ENCODE measurements around the gene PRUNE2.

The PRUNE2 gene

DNA sequence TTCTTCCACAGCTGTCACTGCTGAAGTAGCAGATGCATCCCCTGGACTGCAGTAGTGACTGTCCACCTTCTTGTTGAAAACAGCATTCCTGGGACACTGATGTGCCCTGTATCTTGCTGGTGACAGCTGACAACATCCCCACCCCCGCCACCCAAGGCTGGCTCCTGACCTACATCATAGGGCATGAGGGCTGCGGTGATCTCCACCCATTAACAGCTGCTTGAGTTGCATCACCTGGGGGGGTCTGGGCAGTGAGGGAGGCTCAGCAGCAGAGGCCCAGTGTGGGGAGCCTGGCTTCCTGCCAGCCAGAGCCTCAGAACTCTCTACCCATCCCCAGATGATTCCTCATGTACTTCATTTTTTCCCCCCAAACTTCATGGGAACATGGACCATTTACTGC lies 4.1 kb downstream of the PRUNE2 start:
- no peak for DNase-seq

DNA sequence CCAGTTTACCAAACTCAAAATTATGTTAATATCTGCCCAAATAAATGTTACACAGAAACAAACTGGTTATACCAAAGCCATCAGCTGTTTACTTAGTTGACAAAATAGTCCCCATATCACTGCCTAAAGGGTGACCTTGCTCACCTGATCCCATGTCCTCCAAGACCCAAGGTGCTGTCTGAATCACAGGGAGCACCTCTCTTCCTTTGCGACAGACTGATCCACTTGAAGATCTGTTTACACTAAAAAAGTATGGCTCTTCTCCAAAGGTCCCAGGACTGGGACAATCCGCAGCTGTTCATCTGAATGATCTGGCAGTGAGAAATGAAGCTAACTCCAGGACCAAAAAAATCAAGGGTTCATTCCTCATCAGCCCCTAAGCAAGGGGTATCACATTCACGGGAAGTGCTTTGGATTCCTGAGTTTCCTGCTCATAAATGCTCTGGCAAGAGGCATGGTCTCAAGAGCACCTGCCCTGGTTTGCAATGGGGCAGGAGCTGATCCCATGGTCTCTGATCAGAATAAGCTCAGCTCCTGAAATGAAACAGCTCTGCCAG lies 5.0 kb downstream of the PRUNE2 start:
- no peak for DNase-seq

DNA sequence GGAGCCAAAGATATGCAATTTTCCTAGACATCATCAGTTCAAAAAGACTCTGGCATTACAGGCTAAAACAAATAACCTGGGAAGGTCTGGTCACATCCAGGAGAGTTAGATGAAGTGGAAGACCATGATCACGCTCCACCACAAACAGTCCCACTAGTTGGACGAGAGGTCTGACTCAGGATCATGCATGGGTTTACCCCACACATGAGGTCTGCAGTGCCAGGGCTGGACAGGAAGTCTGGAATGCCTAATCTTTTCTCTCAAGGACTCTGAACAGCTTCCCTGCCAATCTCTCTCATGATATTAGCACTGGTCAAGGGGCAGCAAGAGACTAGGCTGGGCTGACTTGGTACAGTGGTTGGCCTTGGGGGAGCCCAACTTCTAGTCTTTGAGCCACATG lies 7.1 kb downstream of the PRUNE2 start:
- DNase-seq: no peak

DNA sequence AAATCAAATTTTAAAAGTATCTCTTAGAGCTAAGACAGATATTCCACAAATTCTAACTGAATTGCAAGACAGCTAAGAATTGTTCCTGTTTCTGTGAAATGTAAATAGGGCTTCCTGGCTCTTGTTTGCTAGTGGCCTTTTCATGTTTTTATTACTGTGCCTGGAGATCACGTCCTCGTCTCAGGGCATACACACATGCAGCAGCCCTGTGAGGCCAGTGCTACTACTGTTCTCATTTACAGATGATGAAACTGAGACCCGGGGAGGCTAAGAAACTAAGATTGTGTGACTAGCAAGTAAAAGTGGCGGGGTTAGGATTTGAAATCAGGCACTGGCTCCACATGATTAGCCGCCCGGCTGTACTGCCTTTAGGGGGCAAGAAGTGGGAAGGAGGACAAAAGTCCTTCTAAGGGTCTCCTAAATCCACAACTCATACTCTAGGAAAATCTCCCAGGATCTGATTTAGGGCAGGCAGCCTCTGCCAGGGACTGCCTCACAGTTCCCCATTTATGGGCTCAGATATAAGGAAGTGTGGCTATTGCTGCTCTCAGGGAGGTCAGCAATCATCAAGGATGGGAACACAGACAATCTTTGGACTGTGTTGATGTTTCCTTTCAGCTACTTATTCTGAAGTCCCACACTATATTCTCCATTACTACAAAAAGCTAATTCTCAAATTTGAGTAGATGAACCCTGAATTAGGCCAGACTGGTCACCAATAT lies 7.9 kb downstream of the PRUNE2 start:
- DNase-seq: no peak

DNA sequence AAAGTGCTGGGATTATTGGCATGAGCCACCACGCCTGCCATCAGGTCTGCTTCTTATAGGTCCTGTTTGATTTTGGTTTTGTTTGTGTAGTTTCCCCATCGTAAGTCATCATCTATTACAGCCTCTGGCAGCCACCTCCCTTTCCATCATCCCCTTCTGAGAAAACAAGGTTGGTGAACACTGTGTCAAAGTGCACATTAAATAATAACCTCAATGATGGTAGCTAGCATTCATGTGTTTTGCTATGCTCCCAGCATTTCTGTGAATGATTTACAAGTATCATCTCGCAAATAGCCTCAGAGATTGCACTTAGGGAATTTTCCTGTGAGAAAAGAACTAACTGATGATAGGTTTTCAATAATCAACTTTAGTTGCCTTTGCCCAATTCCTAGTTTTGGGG lies 9.9 kb downstream of the PRUNE2 start:
- no peak for DNase-seq

DNA sequence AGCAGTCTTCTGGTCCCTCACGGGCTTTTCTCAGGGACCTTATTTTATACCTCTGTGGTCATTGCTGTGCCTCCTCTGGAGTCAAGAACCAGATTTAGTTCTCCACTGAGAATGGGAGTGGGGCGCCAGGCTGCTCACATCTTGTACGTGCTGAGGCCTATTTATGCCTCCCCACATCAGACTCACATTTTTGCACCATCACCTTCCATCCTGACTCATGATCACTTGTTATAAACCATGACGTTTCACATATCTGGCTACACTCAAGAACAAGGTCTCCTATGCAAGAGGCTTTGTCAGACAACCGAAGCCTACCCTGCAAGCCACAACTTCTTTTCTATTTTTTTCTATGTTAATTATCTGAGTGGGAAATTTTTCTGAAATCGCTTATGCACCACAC lies 10.7 kb downstream of the PRUNE2 start:
- DNase-seq: no peak

DNA sequence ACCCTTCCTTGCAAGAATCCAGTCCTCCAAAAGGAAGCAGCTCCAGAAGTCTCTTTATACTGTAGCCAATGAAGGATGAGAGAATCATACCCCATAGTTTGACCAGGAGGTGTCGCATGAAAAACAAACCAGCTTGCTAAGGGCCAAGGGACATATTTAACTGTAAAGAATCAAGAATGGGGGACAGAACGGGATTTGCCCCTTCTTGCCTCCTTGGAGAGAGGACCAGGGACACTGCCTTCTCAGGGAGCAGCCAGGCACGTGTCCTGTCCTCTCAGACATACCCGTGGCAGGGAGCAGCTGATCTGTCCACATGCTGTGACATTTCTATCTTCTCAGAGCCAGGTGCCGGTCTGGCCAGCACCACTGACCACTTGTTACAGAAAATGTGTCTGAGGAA lies 11.7 kb downstream of the PRUNE2 start:
- no peak for DNase-seq

DNA sequence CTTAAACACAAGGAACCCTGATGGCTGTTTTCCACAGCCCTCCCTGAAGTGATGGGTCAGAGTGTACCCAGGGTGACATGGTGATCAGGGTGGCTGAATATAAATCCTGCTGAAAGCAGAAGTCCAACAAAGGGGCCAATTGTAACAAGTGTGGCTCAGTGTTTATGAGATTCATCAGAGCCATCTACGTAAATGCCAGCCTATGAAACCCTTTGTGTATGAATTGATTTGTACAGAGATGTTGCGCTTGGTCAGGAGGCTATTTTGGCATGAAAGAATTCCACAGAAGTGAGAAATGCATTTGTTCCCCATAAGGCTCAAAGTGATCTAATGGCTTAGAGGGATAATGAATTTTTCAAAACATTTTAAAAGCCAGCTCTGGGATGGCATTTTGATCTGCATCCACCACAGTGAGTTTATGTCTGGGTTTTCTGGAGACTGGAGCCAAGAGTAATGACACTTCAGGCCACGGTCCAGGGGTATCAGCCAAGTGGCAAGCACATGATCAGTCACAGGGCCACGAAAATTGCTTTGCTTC lies 12.4 kb downstream of the PRUNE2 start:
- DNase-seq: no peak

DNA sequence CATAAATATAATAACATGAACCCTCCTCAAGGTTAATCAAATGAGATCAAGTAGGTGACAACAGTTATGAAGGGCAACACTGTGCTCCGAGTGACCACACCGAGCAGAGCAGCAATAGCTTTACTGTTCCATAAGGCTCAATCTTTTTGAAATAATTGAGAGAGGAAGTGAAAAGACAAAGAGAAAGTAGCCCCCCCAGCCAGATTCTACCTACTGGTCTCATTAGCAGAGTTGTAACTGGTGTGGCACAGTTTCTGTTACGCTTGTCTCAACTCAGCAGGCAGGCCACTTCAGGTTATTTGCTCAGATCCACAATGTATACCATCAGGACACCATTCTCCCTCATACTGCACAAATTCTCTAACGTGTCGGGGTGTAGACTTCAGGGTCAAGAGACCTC lies 14.0 kb downstream of the PRUNE2 start:
- no peak for DNase-seq

DNA sequence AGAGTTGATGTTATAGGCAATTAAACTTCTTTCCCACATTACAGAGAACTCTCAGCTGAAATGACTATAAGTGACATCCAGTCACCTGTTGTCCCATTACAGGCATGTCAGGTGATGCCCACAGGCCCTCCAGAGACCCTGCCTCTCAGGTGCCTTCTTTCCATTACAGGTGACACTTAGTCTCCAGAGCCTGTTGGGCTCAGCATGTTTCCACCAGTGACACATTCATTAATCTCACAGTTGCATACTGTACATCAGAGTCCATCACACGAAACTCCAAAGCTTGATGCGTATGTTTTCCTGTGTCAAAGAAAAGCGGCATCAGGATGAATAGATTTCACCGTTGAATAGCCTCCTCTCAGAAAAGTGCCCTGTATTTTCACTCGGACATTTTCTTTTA lies 14.6 kb downstream of the PRUNE2 start:
- DNase-seq: no peak

DNA sequence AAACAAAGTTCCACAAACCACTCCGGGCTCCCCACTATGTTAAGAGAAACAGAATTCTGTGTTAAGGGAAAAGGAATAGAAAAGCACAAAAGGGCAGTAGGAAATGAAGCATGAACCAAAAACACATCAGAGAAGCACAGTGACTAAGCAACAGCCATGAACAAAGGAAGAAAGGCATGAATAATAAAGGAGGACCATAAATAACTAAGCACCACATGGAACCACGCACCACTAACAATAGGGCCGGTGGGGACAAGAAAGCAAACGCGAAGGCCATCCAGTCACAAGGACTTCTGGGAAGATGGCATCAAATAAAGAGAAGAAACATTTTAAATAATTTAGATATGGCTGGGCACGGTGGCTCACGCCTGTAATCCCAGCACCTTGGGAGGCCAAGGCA lies 18.0 kb downstream of the PRUNE2 start:
- DNase-seq: no peak

DNA sequence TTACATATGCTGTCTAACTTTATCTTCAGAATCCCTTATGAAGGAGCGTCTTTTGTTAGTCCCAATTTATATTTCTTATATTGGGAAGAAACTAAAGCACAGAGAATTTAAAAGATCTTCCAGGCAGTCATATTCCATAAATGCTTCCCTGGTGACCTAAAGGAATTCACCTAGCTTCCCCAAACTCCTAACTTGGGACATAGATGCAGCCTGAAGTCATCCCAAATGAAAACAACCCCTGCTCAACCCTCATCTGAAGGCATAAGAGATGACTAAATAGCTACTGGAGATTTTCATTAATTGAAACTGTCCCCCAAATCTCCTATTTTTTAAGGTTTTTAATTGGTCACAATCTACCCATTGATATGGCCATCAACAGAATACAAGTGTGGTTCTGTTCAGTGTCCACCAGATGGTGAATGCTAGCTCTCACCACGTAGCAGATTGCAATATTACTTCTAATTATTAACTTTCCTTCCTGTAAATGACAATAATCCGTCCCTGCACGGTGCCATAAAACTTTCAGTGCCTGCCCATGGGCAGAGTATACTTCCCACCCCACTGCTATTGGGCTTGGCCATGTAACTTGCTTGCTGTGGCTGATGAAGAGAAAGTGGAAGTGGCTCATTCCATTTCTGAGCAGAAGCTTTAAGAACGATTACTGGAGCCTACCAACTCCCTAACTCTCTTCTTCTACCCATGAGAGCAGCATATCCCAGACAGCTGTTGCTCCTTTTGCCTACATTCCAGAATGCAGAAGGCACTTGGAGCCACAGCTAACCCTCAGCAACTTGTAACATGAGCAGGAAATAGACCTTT lies 18.7 kb downstream of the PRUNE2 start:
- DNase-seq: no peak

DNA sequence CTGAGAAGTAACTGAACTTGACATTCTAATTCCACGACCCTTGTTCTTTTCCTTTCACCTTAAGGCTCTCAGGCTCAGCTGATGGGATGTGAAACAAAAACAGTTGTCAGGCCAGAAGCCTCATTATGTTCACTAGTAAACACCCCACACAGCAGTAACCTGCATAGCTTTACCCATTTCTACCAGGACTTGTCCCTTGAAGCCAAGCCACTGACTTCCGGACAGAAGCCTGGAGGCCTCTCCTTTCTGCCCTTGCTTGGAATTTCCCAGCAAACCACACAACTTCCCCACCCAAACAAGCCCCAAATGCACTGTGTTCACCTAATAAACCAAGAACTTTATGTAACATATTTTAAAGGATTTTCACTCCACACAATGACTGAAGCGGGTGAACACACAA lies 19.6 kb downstream of the PRUNE2 start:
- DNase-seq: no peak

DNA sequence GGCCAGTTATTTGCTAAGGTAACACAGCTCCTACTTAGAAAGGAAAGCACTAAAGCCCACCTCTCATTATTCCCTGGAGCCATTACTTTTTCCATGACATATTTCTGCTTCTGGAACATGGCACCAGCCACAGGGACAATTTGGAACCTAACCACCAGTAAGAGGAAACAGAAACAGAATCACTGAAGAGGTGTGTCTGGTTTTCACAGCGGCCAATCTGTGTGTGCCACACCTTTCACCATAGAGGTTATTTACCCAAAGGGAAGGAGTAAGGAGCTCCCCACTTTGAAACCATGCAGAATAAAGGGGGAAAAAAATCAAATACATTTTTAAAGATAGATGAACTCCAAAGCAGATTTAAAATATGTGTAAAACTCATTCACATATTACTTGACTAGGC lies 21.1 kb downstream of the PRUNE2 start:
- DNase-seq: no peak

DNA sequence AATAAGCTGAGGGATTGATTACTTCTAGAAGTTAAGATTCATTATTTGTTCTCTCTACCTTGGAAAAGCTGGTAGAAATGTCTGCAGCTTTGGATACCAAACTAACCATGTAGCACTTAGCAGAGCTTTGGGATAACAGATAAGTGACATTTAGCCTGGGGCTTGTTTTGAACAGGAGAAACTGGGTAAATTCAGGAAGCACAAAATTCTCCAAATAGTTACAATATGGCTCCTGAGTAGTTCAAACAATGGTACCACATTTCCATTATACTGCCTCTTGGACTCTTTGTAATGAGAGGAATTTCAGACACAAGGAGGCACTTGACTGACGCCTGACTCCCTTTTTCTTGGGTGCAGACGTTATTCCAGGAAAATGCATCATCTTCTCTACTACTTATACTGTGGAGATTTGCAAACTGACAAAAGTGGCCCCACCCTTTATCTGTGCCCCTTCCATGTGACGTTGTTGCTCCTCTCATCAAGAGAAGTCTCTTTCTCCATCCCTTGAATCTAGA lies 22.5 kb downstream of the PRUNE2 start:
- no peak for DNase-seq

DNA sequence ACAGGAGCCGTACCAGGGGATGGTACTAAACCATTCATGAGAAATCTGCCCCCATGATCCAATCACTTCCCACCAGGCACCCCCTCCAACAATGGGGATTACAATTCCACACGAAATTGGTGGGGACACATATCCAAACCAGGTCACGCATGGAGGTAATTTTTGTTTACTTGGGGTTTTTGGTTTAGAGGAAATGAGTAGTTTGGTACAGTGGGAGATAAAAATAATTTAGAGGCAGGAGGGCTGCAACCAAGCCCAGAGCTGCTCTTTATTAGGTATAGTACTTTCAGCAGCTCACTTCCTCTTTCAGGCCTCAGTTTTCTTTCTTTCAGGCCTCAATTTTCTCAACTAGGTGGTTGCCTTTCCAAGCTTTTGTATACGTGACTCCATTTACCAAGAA lies 23.2 kb downstream of the PRUNE2 start:
- no peak for DNase-seq

DNA sequence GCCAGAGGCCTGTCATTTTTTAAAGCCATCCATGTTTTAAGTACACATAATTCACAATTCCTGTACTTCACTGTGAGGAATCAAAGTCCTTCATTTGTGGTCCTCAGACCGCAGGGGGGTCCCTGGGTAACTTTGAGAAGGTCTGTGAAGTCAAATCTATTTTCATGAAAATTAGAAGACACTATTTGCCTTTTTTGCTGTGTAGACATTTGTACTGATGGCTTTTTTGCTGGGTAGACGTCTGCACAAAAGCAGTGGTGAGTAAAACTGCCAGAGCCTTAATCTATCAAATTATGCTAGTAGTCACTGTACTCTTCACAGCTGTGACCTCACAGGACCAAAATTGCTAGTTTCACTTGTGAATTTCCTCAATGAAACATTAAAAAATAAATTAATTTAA lies 25.7 kb downstream of the PRUNE2 start:
- DNase-seq: no peak

DNA sequence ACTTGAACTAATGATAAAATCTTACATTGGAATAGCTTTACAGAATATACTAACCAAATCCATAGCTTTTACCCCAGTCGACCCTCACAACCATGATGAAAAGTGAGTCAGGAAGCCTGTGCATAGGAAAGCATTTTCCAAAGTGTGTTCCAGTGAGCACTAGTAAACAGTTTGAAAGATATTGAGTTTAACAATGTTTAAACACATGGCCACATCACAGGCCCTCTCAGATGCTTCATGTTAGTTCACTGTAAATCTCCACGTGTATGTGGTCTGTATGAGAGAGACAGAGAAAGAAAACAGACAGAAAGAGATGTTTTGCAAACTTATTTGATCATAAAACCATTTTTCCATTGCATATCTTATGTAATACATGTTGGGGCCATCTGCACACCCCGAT lies 27.0 kb downstream of the PRUNE2 start:
- no peak for DNase-seq

DNA sequence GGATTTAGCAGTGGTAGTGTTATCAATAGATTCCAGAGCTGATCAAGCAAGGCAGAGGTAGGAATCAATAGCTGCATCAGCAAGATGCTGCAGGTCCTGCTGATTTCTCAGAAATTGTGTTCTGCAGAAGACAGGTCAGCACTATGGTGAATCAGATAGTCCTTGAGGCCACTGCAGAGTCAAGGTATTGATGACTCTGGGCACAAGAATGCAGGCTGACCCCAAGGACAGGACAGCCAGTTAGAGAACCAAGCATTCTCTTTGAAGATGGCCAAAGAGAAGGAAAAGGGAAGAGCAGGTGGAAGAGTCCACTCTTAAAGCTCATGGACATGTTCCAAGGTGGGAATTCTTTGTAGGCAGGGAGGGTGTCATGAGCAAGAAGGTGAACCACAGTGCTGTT lies 28.0 kb downstream of the PRUNE2 start:
- DNase-seq: no peak

DNA sequence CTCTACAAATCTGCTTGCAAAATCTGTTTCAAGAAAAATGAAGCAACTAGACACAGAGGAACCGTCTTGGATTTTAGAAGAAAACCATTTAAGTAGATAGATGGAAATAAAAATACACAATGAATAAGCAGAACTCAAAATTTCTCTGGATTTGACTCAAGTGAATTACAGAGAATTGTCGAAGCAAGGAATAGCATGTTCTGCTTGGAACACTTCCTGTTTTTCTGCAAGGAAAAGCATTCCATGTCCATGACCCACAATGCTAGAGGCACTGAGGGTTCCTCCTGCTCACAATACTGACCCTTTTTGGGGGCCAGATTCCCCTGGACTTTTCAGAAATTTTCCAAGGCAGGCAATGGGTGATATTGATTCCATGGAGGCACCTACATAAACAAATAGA lies 29.8 kb downstream of the PRUNE2 start:
- no peak for DNase-seq

DNA sequence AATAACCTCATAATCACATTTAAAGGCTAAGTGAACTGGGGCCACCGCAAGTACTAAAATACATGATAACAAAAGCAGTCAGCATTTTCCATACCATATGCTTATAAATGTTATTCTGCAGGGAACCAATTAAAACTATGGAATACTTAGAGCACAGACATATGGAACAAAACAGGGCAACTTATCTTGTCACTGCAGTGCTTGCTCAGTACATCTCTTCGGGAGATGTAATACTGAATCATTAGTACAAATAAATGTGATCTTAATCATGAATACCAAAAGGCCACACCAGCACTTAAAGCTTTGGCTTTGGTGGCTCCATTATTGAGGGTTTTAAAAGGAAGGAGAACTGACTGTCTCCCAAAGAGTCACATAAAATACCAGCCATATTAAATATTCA lies 32.1 kb downstream of the PRUNE2 start:
- DNase-seq: no peak

DNA sequence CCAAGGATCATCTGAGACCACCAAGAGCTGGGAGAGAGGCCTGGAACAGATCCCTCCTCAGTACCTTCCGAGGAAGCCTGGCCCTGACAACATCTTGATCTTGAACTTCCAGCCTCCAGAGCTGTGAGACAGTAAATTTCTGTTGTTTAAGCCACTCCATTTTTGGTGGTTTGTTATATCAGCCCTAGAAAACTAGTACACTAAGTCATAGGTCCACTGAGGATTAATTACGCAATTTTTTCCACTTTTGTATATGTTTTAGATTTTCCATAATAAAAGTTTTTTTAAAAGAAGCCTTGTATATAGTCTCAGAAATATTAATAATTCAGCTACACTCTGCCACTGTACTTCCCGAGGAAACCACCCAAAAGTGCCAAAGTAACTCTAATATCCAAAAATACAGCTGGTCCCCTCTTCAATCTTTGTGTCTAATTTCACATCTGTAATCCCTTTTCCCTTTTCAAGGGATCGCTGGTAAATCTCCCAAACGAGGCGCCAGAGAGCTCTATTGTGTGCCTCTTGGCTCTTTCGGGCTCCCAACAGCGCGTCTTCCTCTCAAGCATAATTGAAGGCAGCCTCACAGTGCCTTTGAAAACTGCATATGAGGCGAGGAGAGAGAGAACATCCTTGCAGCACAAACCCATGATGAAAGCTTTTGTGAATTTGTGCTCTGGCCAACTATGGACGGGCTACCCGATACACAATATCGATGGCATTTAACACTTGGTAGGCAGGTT lies 32.7 kb downstream of the PRUNE2 start:
- DNase-seq: no peak

DNA sequence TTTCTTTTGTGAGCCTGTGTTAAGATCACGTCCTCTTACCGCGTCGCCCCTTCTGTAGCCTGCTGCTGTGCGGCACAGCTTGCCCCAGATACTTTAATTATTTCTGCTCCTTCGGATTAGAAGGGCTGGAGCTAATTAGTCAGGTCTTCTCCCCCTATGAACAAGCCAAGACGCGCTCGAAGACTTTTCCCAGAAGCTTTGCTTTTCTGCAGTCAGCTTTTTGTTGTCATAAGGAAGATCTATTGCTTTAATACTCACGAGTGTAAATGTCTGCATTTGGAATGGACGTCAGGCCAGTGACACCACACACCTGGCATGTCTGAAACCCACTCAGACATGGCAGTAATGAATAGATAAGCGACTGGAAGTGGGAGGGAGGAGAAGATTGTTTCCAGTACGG lies 37.0 kb downstream of the PRUNE2 start:
- DNase-seq: no peak
